GM19467 (cell line): ENCODE data around the gene STRN3.

ENCODE experiments used
- ATAC-seq: cut with Tn5 transposase; IDR thresholded peaks from one replicate; pipeline ENCODE4 v1.9.1; 2021; ENCODE audit warnings: mild to moderate bottlenecking, moderate library complexity; ENCODE audit not compliant: unreplicated experiment

Gene STRN3

DNA sequence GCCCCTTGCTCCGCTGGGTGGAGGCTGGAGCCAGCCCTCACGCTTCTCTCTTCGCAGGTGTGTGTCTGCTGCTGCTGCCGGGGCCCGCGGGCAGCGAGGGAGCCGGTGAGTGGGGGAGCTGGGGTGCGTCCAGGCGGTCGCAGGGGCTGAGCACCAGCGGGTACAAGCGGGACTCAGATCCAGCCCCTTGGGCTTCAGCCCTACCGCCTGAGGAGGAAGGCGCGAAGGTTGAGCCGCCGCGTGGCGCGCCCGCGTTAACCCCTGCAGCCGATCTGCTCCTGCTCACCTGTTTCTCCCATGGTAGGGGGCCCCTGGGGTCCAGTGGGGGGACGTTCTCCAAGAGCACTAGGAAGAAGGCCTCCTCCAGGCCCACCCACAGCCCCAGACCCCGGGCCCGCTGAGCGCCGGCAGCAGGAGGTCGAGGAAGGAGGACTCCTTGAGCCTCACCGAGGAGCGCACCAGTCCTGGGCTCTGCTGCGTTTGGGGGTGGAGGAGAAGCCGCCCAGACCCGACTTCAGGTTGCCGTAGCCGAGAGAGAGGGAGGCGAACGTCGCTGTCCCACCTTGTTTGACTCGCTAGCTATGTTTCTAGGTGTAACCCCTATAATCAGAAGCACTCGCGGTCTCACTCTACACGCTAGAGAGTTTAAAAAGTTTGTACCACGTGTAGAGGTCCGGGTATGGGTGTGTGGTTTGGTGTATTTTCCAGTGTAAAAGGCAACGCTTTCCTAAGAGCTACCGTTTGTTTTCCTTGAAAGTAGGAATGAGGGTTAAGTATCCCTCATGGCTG, 151.0 kb downstream of the STRN3 start:
- peak; percentile 22 for ATAC-seq

DNA sequence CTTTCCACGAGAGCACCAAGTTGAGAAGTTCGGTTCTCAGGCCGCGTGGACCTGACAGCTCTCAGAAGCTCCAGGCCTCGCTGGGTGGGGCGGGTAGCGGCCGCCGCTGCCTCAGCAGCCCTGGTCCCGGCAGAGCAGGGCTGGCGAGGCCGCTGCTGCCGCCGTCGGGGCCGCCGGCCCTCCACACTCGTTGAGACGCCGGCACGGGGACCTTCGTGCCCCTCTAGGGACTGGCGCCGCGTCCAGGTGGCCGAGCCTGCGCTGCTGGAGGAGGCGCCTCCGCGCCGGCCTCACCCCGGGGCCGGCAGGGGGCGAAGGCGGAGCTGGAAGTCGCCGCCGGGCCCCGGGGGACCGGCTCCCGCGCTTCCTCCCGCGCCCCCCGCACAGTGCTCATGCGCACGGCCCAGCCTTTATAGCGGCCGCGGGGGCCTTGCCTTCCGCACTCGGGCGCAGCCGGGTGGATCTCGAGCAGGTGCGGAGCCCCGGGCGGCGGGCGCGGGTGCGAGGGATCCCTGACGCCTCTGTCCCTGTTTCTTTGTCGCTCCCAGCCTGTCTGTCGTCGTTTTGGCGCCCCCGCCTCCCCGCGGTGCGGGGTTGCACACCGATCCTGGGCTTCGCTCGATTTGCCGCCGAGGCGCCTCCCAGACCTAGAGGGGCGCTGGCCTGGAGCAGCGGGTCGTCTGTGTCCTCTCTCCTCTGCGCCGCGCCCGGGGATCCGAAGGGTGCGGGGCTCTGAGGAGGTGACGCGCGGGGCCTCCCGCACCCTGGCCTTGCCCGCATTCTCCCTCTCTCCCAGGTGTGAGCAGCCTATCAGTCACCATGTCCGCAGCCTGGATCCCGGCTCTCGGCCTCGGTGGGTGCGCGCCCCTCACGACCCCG, 151.8 kb downstream of the STRN3 start, which contains the start of gene COCH:
TSS of gene COCH (plus strand) at position 440 of the 879 bp plus-strand sequence. CDS start at position 820, 380 bp downstream.
- peak; percentile 81 for ATAC-seq

DNA sequence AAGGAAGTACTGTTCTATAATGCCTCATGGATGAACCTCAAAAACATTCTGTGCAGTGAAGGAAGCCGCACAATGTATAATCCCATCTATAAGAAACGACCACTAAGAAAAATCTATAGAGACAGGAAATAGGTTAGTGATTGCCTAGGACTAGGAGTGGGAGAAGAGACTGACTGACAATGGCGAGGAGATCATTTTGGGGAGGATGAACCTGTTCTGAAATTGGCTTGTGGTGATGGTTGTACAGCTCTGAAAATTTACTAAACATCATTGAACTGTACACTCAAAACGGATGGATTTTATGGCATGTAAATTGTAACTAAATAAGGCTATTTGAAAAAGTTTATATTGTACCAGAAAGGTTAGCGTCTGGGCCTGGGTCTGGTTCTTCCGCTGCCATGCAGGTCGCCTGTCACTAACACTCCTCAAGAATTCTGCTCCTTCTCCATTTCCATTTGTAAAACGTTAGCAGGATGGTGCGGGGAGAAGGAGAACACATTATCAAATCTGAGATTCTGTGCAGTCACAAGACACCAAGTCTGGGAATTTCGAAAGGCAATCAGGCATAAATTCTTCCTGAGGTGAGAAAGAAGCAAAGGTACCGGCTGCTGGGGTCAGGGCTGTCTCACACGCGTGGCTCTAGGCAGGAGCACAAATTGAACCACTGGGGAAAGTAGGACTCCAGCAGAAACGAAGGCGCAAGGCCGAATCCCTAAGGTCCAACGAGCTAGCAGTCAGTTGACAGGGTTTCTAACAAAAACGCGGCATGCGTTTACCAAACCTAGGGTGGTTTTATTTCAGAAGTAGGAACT, 152.7 kb downstream of the STRN3 start:
- no peak for ATAC-seq

DNA sequence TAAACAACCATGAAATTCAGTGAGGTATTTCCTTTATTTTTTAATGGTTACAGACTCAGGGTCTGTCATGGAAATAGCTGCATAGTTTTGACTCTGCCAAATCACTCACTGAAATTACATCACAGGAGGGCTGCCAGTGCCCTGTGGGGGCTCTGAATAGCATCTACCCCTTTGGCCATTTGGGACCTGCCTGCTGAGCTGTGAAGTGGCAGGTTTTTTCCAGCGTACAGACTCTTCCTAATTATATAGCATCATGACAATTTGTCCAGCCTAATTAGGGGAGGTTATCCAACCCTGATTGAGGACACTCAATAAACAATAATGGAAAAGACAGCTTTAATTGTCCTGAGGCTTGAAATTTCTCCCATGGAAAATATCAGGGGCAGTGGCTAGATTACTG, 153.6 kb downstream of the STRN3 start:
- no peak for ATAC-seq

DNA sequence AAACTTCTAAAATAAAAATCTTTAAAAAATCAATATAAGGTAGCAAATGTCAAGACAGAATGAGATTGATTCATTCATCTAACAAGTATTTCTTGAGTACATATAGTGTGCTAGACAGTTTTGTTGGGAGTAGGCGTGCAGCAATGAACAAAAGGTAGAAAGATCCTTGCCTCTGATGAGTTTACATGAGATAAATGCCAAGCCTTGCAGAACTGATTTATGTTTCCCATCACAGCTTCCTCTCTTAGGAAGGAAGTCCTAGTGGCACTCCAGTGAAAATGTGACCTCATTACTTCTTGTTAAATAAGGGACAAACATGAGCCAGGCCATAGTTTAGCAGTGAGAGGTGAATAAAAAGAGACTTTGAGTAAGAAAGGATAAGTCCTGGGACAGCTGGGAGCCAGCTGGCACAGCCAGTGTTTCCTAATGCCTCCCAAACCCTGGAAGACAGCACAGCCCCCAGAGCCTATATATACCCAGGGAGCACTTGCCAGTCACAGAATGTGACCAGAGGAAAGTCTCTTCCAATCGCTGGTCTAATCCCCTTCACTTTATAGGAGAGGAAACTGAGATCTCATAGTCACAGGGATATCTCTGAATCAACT, 156.5 kb downstream of the STRN3 start:
- no peak for ATAC-seq

DNA sequence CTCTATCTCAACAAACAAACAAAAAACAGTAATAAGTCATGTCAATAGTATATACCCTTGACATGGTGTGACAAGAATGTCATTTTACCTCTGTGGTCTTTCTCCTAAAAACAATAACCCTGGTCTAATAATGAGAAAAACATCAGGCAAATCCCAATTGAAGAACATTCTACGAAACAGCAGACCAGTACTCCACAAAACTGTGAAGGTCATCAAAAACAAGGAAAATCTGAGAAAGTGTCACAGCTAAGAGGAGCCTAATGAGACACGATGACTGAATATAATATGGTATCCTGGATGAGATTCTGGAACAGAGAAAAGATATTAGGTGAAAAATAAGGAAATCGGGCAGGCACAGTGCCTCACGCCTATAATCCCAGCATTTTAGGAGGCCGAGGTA, 157.4 kb downstream of the STRN3 start:
- ATAC-seq = no peak

DNA sequence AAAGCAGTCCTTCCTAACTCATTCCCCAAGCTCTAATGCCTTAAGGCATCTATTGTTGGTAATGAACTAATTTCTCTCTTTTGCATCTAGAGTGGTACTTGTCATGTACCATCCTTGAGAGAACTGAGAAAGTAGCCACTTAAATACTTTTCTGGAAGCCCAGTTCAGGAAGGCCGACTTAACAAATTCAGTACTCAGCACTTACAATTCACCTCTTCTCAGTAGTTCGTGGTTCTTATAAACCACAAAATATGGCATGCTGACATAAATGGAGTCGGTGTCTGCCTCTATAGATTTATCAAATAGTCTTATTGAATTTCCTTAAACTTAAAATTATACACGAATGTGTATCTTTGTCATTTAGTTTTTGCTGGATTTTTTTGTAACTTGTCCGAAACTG, 161.2 kb downstream of the STRN3 start:
- ATAC-seq = no peak

DNA sequence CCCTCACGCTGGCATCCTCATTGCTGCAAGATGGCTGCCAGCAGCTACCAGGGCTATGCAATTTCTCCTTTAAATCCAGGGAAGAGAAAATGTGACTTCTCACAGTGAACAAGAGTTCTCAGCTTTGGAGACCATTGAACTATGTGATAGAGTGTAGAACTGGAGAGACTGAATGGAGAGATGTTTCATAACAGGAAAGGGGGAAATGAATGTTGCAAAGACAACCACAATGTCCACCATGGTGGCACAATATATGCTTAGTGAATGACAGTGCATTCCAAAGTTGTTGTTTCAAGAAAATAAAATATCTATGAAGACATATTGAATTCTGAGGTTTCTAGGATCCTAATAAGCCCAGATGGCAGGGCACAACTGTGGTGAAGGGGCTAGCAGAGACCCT, 165.0 kb downstream of the STRN3 start:
- ATAC-seq = no peak

DNA sequence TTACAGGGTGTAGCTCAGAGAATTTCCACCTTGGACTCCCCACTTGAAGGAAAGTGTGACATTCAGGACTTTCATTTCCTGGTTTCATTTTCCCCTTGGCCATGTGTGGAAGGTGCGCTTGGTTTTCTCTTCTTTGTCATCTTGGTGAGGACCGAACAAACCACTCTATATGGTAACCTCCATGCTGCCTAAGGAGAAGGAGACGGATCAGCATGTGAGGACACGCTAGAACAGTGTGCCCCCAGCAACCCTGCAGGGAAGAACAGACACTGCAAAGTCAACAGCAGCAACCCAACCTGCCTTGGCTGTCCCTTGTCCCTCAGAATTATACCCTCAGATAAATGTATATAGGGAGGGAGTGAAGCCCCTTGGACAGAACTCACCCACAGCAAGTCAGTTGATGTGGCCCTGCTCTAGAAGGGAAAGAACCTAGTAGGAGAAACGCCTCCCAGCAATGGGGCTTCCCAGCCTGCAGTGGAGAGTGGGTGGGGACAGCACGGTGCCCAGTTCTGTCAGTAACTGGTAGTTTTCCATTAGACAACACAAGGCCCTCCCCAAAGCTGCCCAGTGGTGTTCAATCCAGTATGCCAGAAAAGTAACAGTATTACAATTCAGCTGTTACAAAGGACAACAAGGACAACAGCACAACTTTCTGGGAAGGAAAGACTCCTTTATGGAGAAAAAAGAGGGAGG, 170.7 kb downstream of the STRN3 start:
- no peak for ATAC-seq

DNA sequence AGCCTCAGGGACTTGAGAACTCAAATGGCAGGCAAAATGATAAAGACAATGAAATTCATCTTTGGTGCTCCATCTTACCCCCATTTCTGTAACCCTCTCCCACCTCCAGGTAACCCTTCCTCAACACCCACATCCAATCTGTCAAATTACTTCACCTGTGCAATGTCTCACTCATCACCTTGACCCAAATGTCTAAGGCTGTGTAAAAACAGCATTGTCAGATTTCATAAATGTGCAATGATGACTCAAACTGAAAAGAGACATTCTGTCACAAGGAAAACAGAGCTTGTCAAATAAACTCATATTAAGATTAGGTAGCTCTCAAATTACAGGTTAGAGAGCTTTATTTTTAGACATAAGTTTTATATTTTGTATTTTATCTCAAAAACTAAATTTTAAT, 171.7 kb downstream of the STRN3 start:
- no peak for ATAC-seq

DNA sequence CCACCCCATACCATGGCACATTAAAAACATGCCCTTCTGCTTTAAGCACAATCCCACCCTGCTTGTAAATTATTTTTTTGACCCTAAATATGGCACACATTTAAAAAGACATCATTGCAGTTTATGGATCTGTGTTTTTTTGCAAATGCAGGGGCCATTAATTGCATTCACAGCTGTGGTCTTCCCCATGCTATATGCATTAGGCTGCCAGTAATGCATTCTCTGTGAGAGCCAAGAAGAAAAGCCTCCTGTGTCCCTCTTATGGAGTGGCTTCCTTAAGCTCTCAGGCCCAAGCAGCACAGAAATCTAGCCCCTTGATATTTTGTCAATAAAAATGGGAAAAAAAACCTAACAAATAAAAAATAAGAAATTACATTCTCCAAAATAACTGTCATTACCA, 172.2 kb downstream of the STRN3 start:
- ATAC-seq = no peak

DNA sequence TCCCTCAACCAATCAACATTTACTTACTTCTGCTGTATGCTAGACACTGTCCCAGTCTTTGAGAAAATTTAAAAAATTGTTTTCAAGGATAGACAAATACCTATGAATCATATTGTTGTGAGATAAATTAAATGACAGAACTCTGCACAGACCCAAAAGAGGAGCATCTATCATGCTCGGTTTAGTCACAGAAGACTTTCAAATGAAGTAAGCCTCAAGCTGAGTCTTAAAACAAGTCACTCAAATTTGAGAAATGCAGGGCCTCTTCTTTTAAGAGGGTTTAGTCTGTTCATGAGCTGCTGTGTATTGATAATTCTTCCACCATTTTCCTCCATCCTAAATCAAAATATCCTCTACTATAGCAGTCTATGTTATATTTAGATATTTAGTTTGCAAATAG, 176.2 kb downstream of the STRN3 start:
- no peak for ATAC-seq

DNA sequence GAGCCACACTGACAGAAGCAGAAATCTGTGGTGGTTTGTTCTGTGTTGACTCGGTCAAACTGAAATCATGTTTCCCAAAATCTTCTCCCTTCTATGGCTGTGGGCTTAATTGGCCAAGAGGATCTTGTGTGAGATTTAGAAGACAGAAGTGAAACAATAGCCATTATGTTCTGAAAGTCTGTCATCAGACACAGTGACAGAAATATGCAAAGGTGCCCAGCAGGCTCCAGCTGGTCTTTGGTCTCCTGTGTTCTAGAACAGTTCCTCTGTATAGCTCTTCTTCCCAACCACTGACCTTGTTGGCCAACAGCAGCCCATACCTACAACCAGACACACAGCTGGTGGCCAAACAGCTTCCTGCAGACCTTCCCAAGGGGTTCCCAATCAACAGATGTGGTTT, 176.8 kb downstream of the STRN3 start:
- peak; percentile 94 for ATAC-seq

DNA sequence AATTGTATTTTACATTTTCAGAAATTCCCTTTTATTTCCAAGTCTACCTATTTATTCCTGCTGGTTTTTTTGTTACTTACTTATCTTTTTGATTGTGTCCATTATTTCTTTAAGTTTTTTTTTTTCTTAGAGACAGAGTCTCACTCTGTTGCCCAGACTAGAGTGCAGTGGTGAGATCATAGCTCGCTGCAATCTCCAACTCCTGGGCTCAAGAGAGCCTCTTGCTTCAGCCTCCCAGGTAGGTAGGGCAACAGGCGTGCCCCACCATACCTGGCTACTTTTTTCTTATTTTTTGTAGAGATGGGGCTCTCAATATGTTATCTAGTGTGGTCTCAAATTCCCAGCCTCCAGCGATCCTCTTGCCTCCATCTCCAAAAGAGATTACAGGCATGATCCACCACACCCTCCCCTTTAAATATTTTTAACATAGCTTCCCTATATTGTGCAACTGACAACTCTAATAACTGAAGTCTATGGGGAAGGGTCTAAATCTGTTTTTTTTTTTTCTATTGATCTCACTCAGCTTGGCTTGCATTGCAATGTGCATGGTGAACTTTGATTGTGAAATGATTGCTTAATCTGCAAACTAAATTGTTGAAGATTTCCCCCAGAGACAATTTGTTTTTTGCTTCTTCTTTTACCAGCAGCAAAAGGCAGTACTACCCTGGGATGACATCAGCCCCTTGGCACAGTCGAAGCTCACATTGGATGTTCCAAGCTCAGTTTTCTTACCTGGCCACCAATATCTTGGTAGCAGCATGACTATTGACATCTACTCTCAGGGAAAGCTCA, 177.5 kb downstream of the STRN3 start:
- ATAC-seq = no peak
